HepG2 (cell line): Measurements from ENCODE around the gene PPARA. TPM values are rescaled to one million over a fixed set of nuclear protein-coding genes. Genes with fewer than 3 reads are reported as not detected.

Experiments
- CREM ChIP-seq, 2 experiments: sonication (generic) in 1 of 2; formaldehyde crosslinking in 1 of 2; IDR thresholded peaks; 2 replicates each; pipeline versions ENCODE4 v1.4.0 to v1.6.1; 2016 to 2020; ENCODE audit warnings: antibody characterized with exemption in 1 of 2, mild to moderate bottlenecking in 1 of 2, missing genetic modification reagents in 1 of 2
- DMAP1 ChIP-seq: IDR thresholded peaks from 2 replicates; pipeline ENCODE4 v1.6.1; 2016
- GLI4 ChIP-seq: sonication (generic); formaldehyde crosslinking; IDR thresholded peaks from 2 replicates; pipeline ENCODE4 v1.5.1; 2020; ENCODE audit warnings: missing genetic modification reagents, mild to moderate bottlenecking, moderate library complexity, borderline replicate concordance
- HES4 ChIP-seq: sonication (generic); formaldehyde crosslinking; IDR thresholded peaks from 2 replicates; pipeline ENCODE4 v1.9.0; 2021; ENCODE audit warnings: mild to moderate bottlenecking, missing genetic modification reagents, borderline replicate concordance
- HOXA3 ChIP-seq: sonication (generic); formaldehyde crosslinking; IDR thresholded peaks from 2 replicates; pipeline ENCODE4 v1.5.0; 2020; ENCODE audit warnings: missing genetic modification reagents
- LCORL ChIP-seq, 2 experiments: fragments of 450-650 bp in 1 of 2; sonication (generic) in 1 of 2; formaldehyde crosslinking in 1 of 2; IDR thresholded peaks; 2 replicates each; pipeline versions ENCODE4 v1.5.0 to v1.6.1; 2017 to 2020; ENCODE audit warnings: antibody characterized with exemption in 1 of 2, missing genetic modification reagents in 1 of 2
- MEIS1 ChIP-seq: sonication (generic); formaldehyde crosslinking; IDR thresholded peaks from 2 replicates; pipeline ENCODE4 v1.9.0; 2021; ENCODE audit warnings: mild to moderate bottlenecking, missing genetic modification reagents, moderate library complexity, borderline replicate concordance
- NFE2L2 ChIP-seq: fragments of 150-350 bp; IDR thresholded peaks from 2 replicates; pipeline ENCODE4 v1.6.1; 2014; ENCODE audit warnings: low read length
- NR2F2 ChIP-seq: IDR thresholded peaks from 2 replicates; pipeline ENCODE4 v1.6.1; 2012; ENCODE audit warnings: low read depth, inconsistent platforms, borderline replicate concordance
- PLSCR1 ChIP-seq: sonication (generic); formaldehyde crosslinking; IDR thresholded peaks from 2 replicates; pipeline ENCODE4 v1.5.0; 2020; ENCODE audit warnings: missing genetic modification reagents, mild to moderate bottlenecking, borderline replicate concordance
- RFXAP ChIP-seq: sonication (generic); formaldehyde crosslinking; IDR thresholded peaks from 2 replicates; pipeline ENCODE4 v1.4.0; 2020; ENCODE audit warnings: missing genetic modification reagents, borderline replicate concordance
- SP5 ChIP-seq: IDR thresholded peaks from 2 replicates; pipeline ENCODE4 v1.6.1; 2016; ENCODE audit warnings: low read depth, borderline replicate concordance
- SPEN ChIP-seq: sonication (generic); formaldehyde crosslinking; IDR thresholded peaks from 2 replicates; pipeline ENCODE4 v1.5.1; 2020; ENCODE audit warnings: low read depth, mild to moderate bottlenecking, missing genetic modification reagents
- TBP ChIP-seq: sonication (generic); formaldehyde crosslinking; IDR thresholded peaks from 2 replicates; pipeline ENCODE4 v1.5.0; 2020; ENCODE audit warnings: missing genetic modification reagents
- TEF ChIP-seq: sonication (generic); formaldehyde crosslinking; IDR thresholded peaks from 2 replicates; pipeline ENCODE4 v1.5.0; 2020; ENCODE audit warnings: missing genetic modification reagents
- ZNF180 ChIP-seq: sonication (generic); formaldehyde crosslinking; IDR thresholded peaks from 2 replicates; pipeline ENCODE4 v1.4.0; 2020; ENCODE audit warnings: low read depth, missing genetic modification reagents, borderline replicate concordance
- ZNF337 ChIP-seq: sonication (generic); formaldehyde crosslinking; IDR thresholded peaks from 2 replicates; pipeline ENCODE4 v1.5.1; 2020; ENCODE audit warnings: missing genetic modification reagents, low read depth, mild to moderate bottlenecking, borderline replicate concordance
- ZNF777 ChIP-seq: sonication (generic); formaldehyde crosslinking; IDR thresholded peaks from 2 replicates; pipeline ENCODE4 v1.4.0; 2020; ENCODE audit warnings: missing genetic modification reagents
- ZNF781 ChIP-seq: sonication (generic); formaldehyde crosslinking; IDR thresholded peaks from 2 replicates; pipeline ENCODE4 v1.5.1; 2020; ENCODE audit warnings: borderline replicate concordance, mild to moderate bottlenecking, missing genetic modification reagents; ENCODE audit errors: not compliant biosample characterization
- polyA plus RNA-seq, 8 experiments: library from polyadenylated mRNA; depleted of rRNA in 3 of 8; stranded (reverse) in 7 of 8; unstranded in 1 of 8; fragments of >200 nt; fragmentation: Illumina TruSeq in 4 of 8; extraction: Trizol in 4 of 8; gene quantifications; 2 replicates each; pipeline versions ENCODE4 v1.2.1 to v1.2.3, GENCODE V29; 2011 to 2016; ENCODE audit warnings: low read depth in 4 of 8, missing spikeins in 1 of 8, mixed read lengths in 1 of 8; ENCODE audit not compliant: insufficient read depth in 1 of 8
- total RNA-seq, 5 experiments: library from RNA; depleted of rRNA; stranded (reverse); fragments of >200 nt; fragmentation: Illumina TruSeq; extraction: Trizol; gene quantifications; 2 replicates each; pipeline ENCODE4 v1.2.3, GENCODE V29; 2016; ENCODE audit warnings: low read depth in 1 of 5
- TF ChIP-seq, protein P1 (sequence below): sonication (generic); formaldehyde crosslinking; IDR thresholded peaks from 2 replicates; pipeline ENCODE4 v1.8.1; 2023; ENCODE audit warnings: mild to moderate bottlenecking, missing genetic modification reagents

PPARA gene
- total and polyA plus RNA-seq, 2 of the 13 experiments (the other 11 are each of a cell fraction or from before 2014, with no cell fraction given) = 18.2 to 24.7 TPM

GRCh38 chr22:46132830-46133587 lies 17.3 kb upstream of the PPARA start (continued):
- TF ChIP-seq SP5 (CRISPR knock-in tag) (peak; percentile 51; the same call in 1 of the 2 replicates), TBP (no peak), DMAP1 (peak; percentile 57; the same call in 1 of the 2 replicates), SPEN (CRISPR knock-in tag) (peak; percentile 89), NFE2L2 (no peak), ZNF337 (CRISPR knock-in tag) (no peak), ZNF180 (CRISPR knock-in tag) (0 out of 2 replicates have a peak, but pooled peaks have one; percentile 72), CREM (IDR thresholded peaks at IDR 0.05) (peak; percentile 18; the same call in 1 of the 2 replicates), CREM (CRISPR knock-in tag; IDR thresholded peaks at IDR 0.05) (no peak), TEF (CRISPR knock-in tag) (no peak), LCORL (IDR thresholded peaks at IDR 0.05) (no peak), LCORL (CRISPR knock-in tag; IDR thresholded peaks at IDR 0.05) (peak; percentile 83), MEIS1 (CRISPR knock-in tag) (peak; percentile 59; the same call in 1 of the 2 replicates), HOXA3 (CRISPR knock-in tag) (peak; percentile 92), ZNF777 (CRISPR knock-in tag) (peak; percentile 51; the same call in 1 of the 2 replicates), NR2F2 (peak; percentile 78; the same call in 1 of the 2 replicates), HES4 (CRISPR knock-in tag) (no peak), PLSCR1 (CRISPR knock-in tag) (no peak), GLI4 (CRISPR knock-in tag) (no peak), ZNF781 (CRISPR knock-in tag) (peak; percentile 92), RFXAP (CRISPR knock-in tag) (no peak; the same call in 1 of the 2 replicates)
- TF ChIP-seq, protein P1, sequence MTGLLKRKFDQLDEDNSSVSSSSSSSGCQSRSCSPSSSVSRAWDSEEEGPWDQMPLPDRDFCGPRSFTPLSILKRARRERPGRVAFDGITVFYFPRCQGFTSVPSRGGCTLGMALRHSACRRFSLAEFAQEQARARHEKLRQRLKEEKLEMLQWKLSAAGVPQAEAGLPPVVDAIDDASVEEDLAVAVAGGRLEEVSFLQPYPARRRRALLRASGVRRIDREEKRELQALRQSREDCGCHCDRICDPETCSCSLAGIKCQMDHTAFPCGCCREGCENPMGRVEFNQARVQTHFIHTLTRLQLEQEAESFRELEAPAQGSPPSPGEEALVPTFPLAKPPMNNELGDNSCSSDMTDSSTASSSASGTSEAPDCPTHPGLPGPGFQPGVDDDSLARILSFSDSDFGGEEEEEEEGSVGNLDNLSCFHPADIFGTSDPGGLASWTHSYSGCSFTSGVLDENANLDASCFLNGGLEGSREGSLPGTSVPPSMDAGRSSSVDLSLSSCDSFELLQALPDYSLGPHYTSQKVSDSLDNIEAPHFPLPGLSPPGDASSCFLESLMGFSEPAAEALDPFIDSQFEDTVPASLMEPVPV = no peak
